ENCODE data around the gene ZNF177. TPM values are rescaled to one million over a fixed set of nuclear protein-coding genes. Genes with fewer than 3 reads are reported as not detected.

Gene ZNF177
- total RNA-seq, 6 experiments from 2014 or later = 0.66 to 1.3 (median 0.91) TPM

DNA sequence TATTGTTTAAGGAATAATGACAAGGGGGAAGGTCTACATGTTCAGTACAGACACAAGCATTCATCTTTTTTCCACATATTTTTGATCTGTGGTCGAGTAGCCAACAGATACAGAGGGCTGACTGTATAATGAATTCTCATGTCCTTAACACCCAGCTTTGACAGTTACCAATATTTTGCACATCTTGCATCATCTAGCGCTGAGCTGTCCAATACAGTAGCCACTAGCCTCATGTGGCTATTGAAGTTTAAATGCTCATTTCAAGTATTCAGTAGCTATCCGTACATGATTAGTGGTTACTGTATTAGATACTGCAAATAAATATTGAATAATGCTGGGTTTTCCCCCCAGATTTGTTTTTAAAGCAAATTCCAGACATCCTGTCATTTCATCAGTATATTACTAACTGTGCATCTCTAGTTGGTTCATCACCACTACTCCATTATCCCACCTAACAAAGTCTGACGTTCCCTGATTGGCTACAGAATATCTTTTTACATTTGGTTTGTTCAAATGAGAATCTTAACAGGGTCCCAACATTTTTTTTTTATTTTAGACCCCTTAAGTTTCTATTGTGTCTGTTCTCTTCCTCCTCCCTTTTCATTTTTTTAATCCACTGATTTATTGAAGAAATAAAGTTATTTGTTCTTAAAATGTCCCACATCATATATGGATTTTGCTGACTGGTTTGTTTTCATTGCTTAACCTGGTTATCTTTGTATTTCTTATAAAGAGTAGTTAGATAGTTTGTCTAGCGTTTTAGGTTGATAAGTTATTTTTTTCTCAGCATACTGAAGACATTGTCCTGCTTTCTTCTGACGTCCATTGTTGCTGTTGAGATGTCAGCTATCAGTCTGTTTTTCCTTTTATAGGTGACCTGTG lies 8.2 kb downstream of the ZNF177 start:
- Mint-ChIP-seq H3K4me3 (no peak overlapping the region), H3K4me1 (ENCODE audit: low read depth) (no peaks in the 10 kb centered on the region), H3K27ac (no peak overlapping the region), H3K27me3 (ENCODE audit: insufficient read depth) (peaks cover 2% of the 10 kb centered on the region; the same call in 1 of the 2 replicates), H3K36me3 (ENCODE audit: low read depth) (peaks cover 74% of the 10 kb centered on the region), H3K9me3 (peaks cover 84% of the 10 kb centered on the region)
- DNase-seq = no peak
- TF ChIP-seq, protein P1, sequence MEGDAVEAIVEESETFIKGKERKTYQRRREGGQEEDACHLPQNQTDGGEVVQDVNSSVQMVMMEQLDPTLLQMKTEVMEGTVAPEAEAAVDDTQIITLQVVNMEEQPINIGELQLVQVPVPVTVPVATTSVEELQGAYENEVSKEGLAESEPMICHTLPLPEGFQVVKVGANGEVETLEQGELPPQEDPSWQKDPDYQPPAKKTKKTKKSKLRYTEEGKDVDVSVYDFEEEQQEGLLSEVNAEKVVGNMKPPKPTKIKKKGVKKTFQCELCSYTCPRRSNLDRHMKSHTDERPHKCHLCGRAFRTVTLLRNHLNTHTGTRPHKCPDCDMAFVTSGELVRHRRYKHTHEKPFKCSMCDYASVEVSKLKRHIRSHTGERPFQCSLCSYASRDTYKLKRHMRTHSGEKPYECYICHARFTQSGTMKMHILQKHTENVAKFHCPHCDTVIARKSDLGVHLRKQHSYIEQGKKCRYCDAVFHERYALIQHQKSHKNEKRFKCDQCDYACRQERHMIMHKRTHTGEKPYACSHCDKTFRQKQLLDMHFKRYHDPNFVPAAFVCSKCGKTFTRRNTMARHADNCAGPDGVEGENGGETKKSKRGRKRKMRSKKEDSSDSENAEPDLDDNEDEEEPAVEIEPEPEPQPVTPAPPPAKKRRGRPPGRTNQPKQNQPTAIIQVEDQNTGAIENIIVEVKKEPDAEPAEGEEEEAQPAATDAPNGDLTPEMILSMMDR (IDR thresholded peaks at IDR 0.05) = no peak

GRCh38 chr19:9381361-9381785 lies 18.6 kb downstream of the ZNF177 start:
- TF ChIP-seq, protein P1 (IDR thresholded peaks at IDR 0.05) = no peak
- Mint-ChIP-seq H3K9me3 (peaks cover 97% of the 10 kb centered on the region), H3K27ac (no peak overlapping the region), H3K4me3 (no peak overlapping the region), H3K36me3 (ENCODE audit: low read depth) (peaks cover 88% of the 10 kb centered on the region), H3K27me3 (ENCODE audit: insufficient read depth) (no peaks in the 10 kb centered on the region), H3K4me1 (ENCODE audit: low read depth) (no peaks in the 10 kb centered on the region)
- DNase-seq = no peak

DNA sequence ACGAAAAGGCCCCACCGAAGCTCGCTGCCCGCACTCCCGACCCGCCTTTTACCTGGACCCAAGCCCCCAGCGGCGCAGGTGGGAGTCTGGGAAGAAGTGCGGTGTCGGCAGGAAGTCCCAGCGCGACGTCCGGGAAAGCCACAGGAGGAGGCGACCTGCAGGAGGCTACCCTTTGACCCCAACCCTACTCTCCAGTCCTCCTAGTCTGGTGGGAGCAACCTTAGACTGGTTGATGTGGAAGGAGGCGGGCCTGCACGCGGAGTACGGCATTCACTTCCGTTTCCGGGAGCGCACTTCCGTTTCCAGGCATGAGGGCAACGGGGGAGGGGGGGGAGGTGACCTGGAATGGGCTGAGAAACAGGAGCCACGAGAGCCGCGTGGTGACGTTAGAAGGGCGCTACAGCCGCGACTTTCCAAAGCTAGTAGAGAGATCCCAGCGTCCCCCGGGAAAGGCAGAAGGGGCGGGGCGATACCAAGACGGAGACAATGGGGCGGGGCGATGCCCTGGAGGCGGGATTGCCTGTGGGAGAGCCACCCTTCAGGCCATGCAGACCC lies 44.1 kb downstream of the ZNF177 start:
- H3K4me1 Mint-ChIP-seq (ENCODE audit: low read depth) = peaks cover 11% of the 10 kb centered on the region
- peak; percentile 87 for DNase-seq
- H3K27ac Mint-ChIP-seq = peak overlapping the region; percentile 70
- TF ChIP-seq, protein P1 (IDR thresholded peaks at IDR 0.05) = no peak
- H3K36me3 Mint-ChIP-seq (ENCODE audit: low read depth) = peaks cover 64% of the 10 kb centered on the region
- peaks cover 75% of the 10 kb centered on the region for H3K9me3 Mint-ChIP-seq
- no peaks in the 10 kb centered on the region; the same call in 1 of the 2 replicates for H3K27me3 Mint-ChIP-seq (ENCODE audit: insufficient read depth)
- peak overlapping the region; percentile 87 for H3K4me3 Mint-ChIP-seq

- peak overlapping the region; percentile 87 for H3K4me3 Mint-ChIP-seq
- H3K27me3 Mint-ChIP-seq (ENCODE audit: insufficient read depth) = no peaks in the 10 kb centered on the region; the same call in 1 of the 2 replicates
- peaks cover 80% of the 10 kb centered on the region for H3K9me3 Mint-ChIP-seq
- peak; percentile 1 for DNase-seq
- peaks cover 11% of the 10 kb centered on the region for H3K4me1 Mint-ChIP-seq (ENCODE audit: low read depth)
- peak overlapping the region; percentile 1; the same call in 1 of the 2 replicates for H3K27ac Mint-ChIP-seq
- H3K36me3 Mint-ChIP-seq (ENCODE audit: low read depth) = peaks cover 74% of the 10 kb centered on the region
- TF ChIP-seq, protein P1 (IDR thresholded peaks at IDR 0.05) = no peak
Measured at GRCh38 chr19:9407827-9408226, 45.0 kb downstream of the ZNF177 start.

DNA sequence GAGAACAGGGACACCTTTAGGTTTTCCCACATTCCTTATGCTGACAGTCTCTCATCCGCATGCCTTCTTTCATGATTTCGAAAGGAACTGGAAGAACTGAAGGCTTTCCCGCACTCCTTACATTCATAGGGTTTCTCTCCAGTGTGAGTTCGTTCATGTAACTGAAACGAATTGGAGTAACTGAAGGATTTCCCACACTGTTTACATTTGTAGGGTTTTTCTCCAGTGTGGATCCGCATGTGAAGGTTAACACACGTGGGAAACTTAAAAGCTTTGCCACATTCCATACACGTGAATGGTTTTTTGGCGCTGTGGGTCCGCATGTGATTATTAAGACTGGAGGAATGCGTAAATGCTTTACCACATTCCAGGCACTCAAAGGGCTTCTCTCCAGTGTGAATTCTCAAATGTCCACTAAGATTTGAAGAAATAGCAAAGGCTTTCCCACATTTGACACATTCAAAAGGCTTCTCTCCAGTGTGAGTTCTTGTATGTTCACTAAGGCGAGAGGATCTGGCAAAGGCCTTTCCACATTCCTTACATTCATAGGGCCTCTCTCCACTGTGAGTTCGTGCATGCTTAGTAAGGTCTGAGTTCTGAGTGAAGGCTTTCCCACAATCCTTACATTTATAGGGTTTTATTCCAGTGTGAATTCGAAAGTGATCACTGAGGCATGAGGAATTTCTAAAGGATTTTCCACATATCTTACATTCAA lies 50.6 kb downstream of the ZNF177 start:
- DNase-seq = no peak
- no peaks in the 10 kb centered on the region for H3K4me1 Mint-ChIP-seq (ENCODE audit: low read depth)
- H3K9me3 Mint-ChIP-seq = peaks cover 83% of the 10 kb centered on the region
- TF ChIP-seq, protein P1 (IDR thresholded peaks at IDR 0.05) = no peak
- no peak overlapping the region for H3K4me3 Mint-ChIP-seq
- no peak overlapping the region for H3K27ac Mint-ChIP-seq
- peaks cover 93% of the 10 kb centered on the region for H3K36me3 Mint-ChIP-seq (ENCODE audit: low read depth)
- H3K27me3 Mint-ChIP-seq (ENCODE audit: insufficient read depth) = no peaks in the 10 kb centered on the region

All from HFFc6 (cell line).